ENCODE results near the gene KRTAP10-2.

Gene KRTAP10-2

GRCh38 chr21:44529011-44529421 is 22.3 kb downstream of the KRTAP10-2 start:
- no peak overlapping the region for H3K4me3 ChIP-seq (ENCODE audit: extremely low read depth, insufficient read depth, low read length, poor library complexity, severe bottlenecking)
- H3K27ac ChIP-seq (ENCODE audit: low read depth, low read length, severe bottlenecking): no peak overlapping the region
- peaks cover 3% of the 10 kb centered on the region for H3K9me3 ChIP-seq (ENCODE audit: control insufficient read depth, low read length)
- H3K4me1 ChIP-seq (ENCODE audit: control insufficient read depth, insufficient read depth, low read length, poor library complexity, severe bottlenecking): no peaks in the 10 kb centered on the region
- H3K36me3 ChIP-seq (ENCODE audit: control insufficient read depth, insufficient read depth, low read length): no peaks in the 10 kb centered on the region
- WGBS, 2 experiments (ENCODE audit: insufficient coverage in 2 of 2): 93 to 96% methylated on average over 11 to 13 of the region's 17 CpGs

GRCh38 chr21:44528634-44528995 is 22.7 kb downstream of the KRTAP10-2 start:
- H3K9me3 ChIP-seq (ENCODE audit: control insufficient read depth, low read length): peaks cover 3% of the 10 kb centered on the region
- H3K36me3 ChIP-seq (ENCODE audit: control insufficient read depth, insufficient read depth, low read length): no peaks in the 10 kb centered on the region
- H3K4me1 ChIP-seq (ENCODE audit: control insufficient read depth, insufficient read depth, low read length, poor library complexity, severe bottlenecking): no peaks in the 10 kb centered on the region
- whole genome bisulfite sequencing, 2 experiments (ENCODE audit: insufficient coverage in 2 of 2): 90 to 95% methylated on average over 9 to 10 of the region's 10 CpGs
- H3K4me3 ChIP-seq (ENCODE audit: extremely low read depth, insufficient read depth, low read length, poor library complexity, severe bottlenecking): no peak overlapping the region
- no peak overlapping the region for H3K27ac ChIP-seq (ENCODE audit: low read depth, low read length, severe bottlenecking)

GRCh38 chr21:44527983-44528633 is 23.2 kb downstream of the KRTAP10-2 start:
- no peak overlapping the region for H3K27ac ChIP-seq (ENCODE audit: low read depth, low read length, severe bottlenecking)
- no peaks in the 10 kb centered on the region for H3K4me1 ChIP-seq (ENCODE audit: control insufficient read depth, insufficient read depth, low read length, poor library complexity, severe bottlenecking)
- 85 to 92% methylated on average over 16 to 17 of the region's 18 CpGs for WGBS, 2 experiments (ENCODE audit: insufficient coverage in 2 of 2)
- H3K9me3 ChIP-seq (ENCODE audit: control insufficient read depth, low read length): peaks cover 3% of the 10 kb centered on the region
- no peak overlapping the region for H3K4me3 ChIP-seq (ENCODE audit: extremely low read depth, insufficient read depth, low read length, poor library complexity, severe bottlenecking)
- H3K36me3 ChIP-seq (ENCODE audit: control insufficient read depth, insufficient read depth, low read length): no peaks in the 10 kb centered on the region

GRCh38 chr21:44527156-44527982 is 23.9 kb downstream of the KRTAP10-2 start:
- no peaks in the 10 kb centered on the region for H3K4me1 ChIP-seq (ENCODE audit: control insufficient read depth, insufficient read depth, low read length, poor library complexity, severe bottlenecking)
- WGBS, 2 experiments (ENCODE audit: insufficient coverage in 2 of 2): 93 to 96% methylated on average over 33 to 35 of the region's 37 CpGs
- H3K9me3 ChIP-seq (ENCODE audit: control insufficient read depth, low read length): peaks cover 3% of the 10 kb centered on the region
- H3K27ac ChIP-seq (ENCODE audit: low read depth, low read length, severe bottlenecking): no peak overlapping the region
- H3K36me3 ChIP-seq (ENCODE audit: control insufficient read depth, insufficient read depth, low read length): no peaks in the 10 kb centered on the region
- H3K4me3 ChIP-seq (ENCODE audit: extremely low read depth, insufficient read depth, low read length, poor library complexity, severe bottlenecking): no peak overlapping the region

- Histone ChIP-seq H3K27ac (ENCODE audit: low read depth, low read length, severe bottlenecking) (no peak overlapping the region), H3K36me3 (ENCODE audit: control insufficient read depth, insufficient read depth, low read length) (no peaks in the 10 kb centered on the region), H3K4me1 (ENCODE audit: control insufficient read depth, insufficient read depth, low read length, poor library complexity, severe bottlenecking) (no peaks in the 10 kb centered on the region), H3K9me3 (ENCODE audit: control insufficient read depth, low read length) (peaks cover 3% of the 10 kb centered on the region), H3K4me3 (ENCODE audit: extremely low read depth, insufficient read depth, low read length, poor library complexity, severe bottlenecking) (no peak overlapping the region)
- WGBS, 2 experiments (ENCODE audit: insufficient coverage in 2 of 2): 93% methylated on average over 9 to 11 of the region's 12 CpGs
Observed at GRCh38 chr21:44526096-44526997, 25.0 kb downstream of the KRTAP10-2 start.

- H3K4me3 ChIP-seq (ENCODE audit: extremely low read depth, insufficient read depth, low read length, poor library complexity, severe bottlenecking): no peak overlapping the region
Observed at GRCh38 chr21:44525391-44526095, 25.8 kb downstream of the KRTAP10-2 start.

GRCh38 chr21:44524414-44525371 is 26.6 kb downstream of the KRTAP10-2 start:
- WGBS, 2 experiments (ENCODE audit: insufficient coverage in 2 of 2): 68 to 71% methylated on average over 2 of the region's 2 CpGs
- H3K9me3 ChIP-seq (ENCODE audit: control insufficient read depth, low read length): peaks cover 3% of the 10 kb centered on the region
- H3K4me1 ChIP-seq (ENCODE audit: control insufficient read depth, insufficient read depth, low read length, poor library complexity, severe bottlenecking): peaks cover 3% of the 10 kb centered on the region
- no peak overlapping the region for H3K4me3 ChIP-seq (ENCODE audit: extremely low read depth, insufficient read depth, low read length, poor library complexity, severe bottlenecking)
- H3K36me3 ChIP-seq (ENCODE audit: control insufficient read depth, insufficient read depth, low read length): no peaks in the 10 kb centered on the region
- H3K27ac ChIP-seq (ENCODE audit: low read depth, low read length, severe bottlenecking): no peak overlapping the region

More at GRCh38 chr21:44525391-44526095, 25.8 kb downstream of the KRTAP10-2 start:
- 92 to 94% methylated on average over 17 to 18 of the region's 20 CpGs for WGBS, 2 experiments (ENCODE audit: insufficient coverage in 2 of 2)
- Histone ChIP-seq H3K9me3 (ENCODE audit: control insufficient read depth, low read length) (peaks cover 3% of the 10 kb centered on the region), H3K27ac (ENCODE audit: low read depth, low read length, severe bottlenecking) (no peak overlapping the region), H3K4me1 (ENCODE audit: control insufficient read depth, insufficient read depth, low read length, poor library complexity, severe bottlenecking) (peaks cover 3% of the 10 kb centered on the region), H3K36me3 (ENCODE audit: control insufficient read depth, insufficient read depth, low read length) (no peaks in the 10 kb centered on the region)

- Histone ChIP-seq H3K4me1 (ENCODE audit: control insufficient read depth, insufficient read depth, low read length, poor library complexity, severe bottlenecking) (peaks cover 3% of the 10 kb centered on the region), H3K36me3 (ENCODE audit: control insufficient read depth, insufficient read depth, low read length) (no peaks in the 10 kb centered on the region), H3K4me3 (ENCODE audit: extremely low read depth, insufficient read depth, low read length, poor library complexity, severe bottlenecking) (no peak overlapping the region), H3K9me3 (ENCODE audit: control insufficient read depth, low read length) (peaks cover 3% of the 10 kb centered on the region), H3K27ac (ENCODE audit: low read depth, low read length, severe bottlenecking) (no peak overlapping the region)
- WGBS, 2 experiments (ENCODE audit: insufficient coverage in 2 of 2): 50 to 86% methylated on average over 1 of the region's 1 CpG
Observed at GRCh38 chr21:44523567-44524413, 27.5 kb downstream of the KRTAP10-2 start.

GRCh38 chr21:44522753-44523204 is 28.5 kb downstream of the KRTAP10-2 start:
- WGBS, 2 experiments (ENCODE audit: insufficient coverage in 2 of 2): 100% methylated on average over 1 of the region's 1 CpG
- Histone ChIP-seq H3K4me3 (ENCODE audit: extremely low read depth, insufficient read depth, low read length, poor library complexity, severe bottlenecking) (no peak overlapping the region), H3K27ac (ENCODE audit: low read depth, low read length, severe bottlenecking) (no peak overlapping the region), H3K4me1 (ENCODE audit: control insufficient read depth, insufficient read depth, low read length, poor library complexity, severe bottlenecking) (peaks cover 3% of the 10 kb centered on the region), H3K9me3 (ENCODE audit: control insufficient read depth, low read length) (peaks cover 3% of the 10 kb centered on the region), H3K36me3 (ENCODE audit: control insufficient read depth, insufficient read depth, low read length) (no peaks in the 10 kb centered on the region)
